Mucosa of rectum (tissue), 2 donors: ENCODE measurements around the gene NPTN.

Experiments used
- H3K27ac ChIP-seq, 2 donors: one replicate each; pipeline ENCODE4 v1.7.0; 2013; ENCODE audit warnings: inconsistent platforms in 2 of 2, low read depth in 2 of 2, low read length in 2 of 2
- H3K27me3 ChIP-seq, 2 donors: one replicate each; pipeline ENCODE4 v1.7.0; 2013; ENCODE audit warnings: low read length in 2 of 2; ENCODE audit not compliant: control insufficient read depth in 2 of 2, insufficient read depth in 2 of 2
- H3K36me3 ChIP-seq, 2 donors: one replicate each; pipeline ENCODE4 v1.7.0; 2013; ENCODE audit warnings: low read length in 2 of 2; ENCODE audit not compliant: control insufficient read depth in 2 of 2, insufficient read depth in 2 of 2
- H3K4me1 ChIP-seq, 2 donors: one replicate each; pipeline ENCODE4 v1.7.0; 2013; ENCODE audit warnings: low read length in 2 of 2, mild to moderate bottlenecking in 1 of 2; ENCODE audit not compliant: control insufficient read depth in 2 of 2, insufficient read depth in 2 of 2
- H3K4me3 ChIP-seq, 2 donors: one replicate each; pipeline ENCODE4 v1.7.0; 2013; ENCODE audit warnings: low read length in 2 of 2
- H3K9ac ChIP-seq, 2 donors: one replicate each; pipeline ENCODE4 v1.7.0; 2013; ENCODE audit warnings: low read length in 2 of 2, low read depth in 1 of 2, mild to moderate bottlenecking in 1 of 2
- H3K9me3 ChIP-seq, 2 donors: one replicate each; pipeline ENCODE4 v1.7.0; 2013; ENCODE audit warnings: low read length in 2 of 2; ENCODE audit not compliant: control insufficient read depth in 2 of 2
- donor health status: healthy.
- donor health status: Normal muscosa, but diverticular disease.

Gene NPTN

GRCh38 chr15:73633111-73633990, at the start of gene NPTN:
NPTN (minus strand) TSS chr15:73633389; CDS start chr15:73633215, 174 bp downstream.
- Histone ChIP-seq H3K9ac (peak within 1 kb of the TSS; percentile 73 to 88), H3K27ac (peak within 1 kb of the TSS; percentile 86 to 87), H3K4me1 (peaks cover 12 to 35% of the 10 kb centered on the region in 2 donors)

GRCh38 chr15:73682600-73683090, 49.5 kb upstream of the NPTN start:
- H3K9me3 ChIP-seq, result no peaks in the 10 kb centered on the region
- no peaks in the 10 kb centered on the region for H3K36me3 ChIP-seq
- no peak overlapping the region for H3K4me3 ChIP-seq
- H3K4me1 ChIP-seq, result peaks cover 4 to 5% of the 10 kb centered on the region in 2 donors
- no peak overlapping the region for H3K27ac ChIP-seq
- H3K9ac ChIP-seq, result no peak overlapping the region
- peaks cover 0 to 3% of the 10 kb centered on the region in 2 donors for H3K27me3 ChIP-seq

More at GRCh38 chr15:73633111-73633990, at the start of gene NPTN:
- Histone ChIP-seq H3K4me3 (peak within 1 kb of the TSS; percentile 81 to 84), H3K36me3 (no peaks in the 10 kb centered on the region), H3K27me3 (no peaks in the 10 kb centered on the region), H3K9me3 (no peaks in the 10 kb centered on the region)

GRCh38 chr15:73681856-73682599, 48.8 kb upstream of the NPTN start:
- H3K4me3 ChIP-seq, result no peak overlapping the region
- no peak overlapping the region for H3K9ac ChIP-seq
- peaks cover 0 to 3% of the 10 kb centered on the region in 2 donors for H3K27me3 ChIP-seq
- no peak overlapping the region for H3K27ac ChIP-seq
- no peaks in the 10 kb centered on the region for H3K36me3 ChIP-seq
- H3K9me3 ChIP-seq, result no peaks in the 10 kb centered on the region
- peaks cover 4 to 8% of the 10 kb centered on the region in 2 donors for H3K4me1 ChIP-seq

- H3K4me1 ChIP-seq, result peaks cover 4 to 5% of the 10 kb centered on the region in 2 donors
- H3K27me3 ChIP-seq, result peaks cover 0 to under 1% of the 10 kb centered on the region in 2 donors
- no peaks in the 10 kb centered on the region for H3K9me3 ChIP-seq
- no peaks in the 10 kb centered on the region for H3K36me3 ChIP-seq
- H3K9ac ChIP-seq, result no peak overlapping the region
- no peak overlapping the region for H3K27ac ChIP-seq
- H3K4me3 ChIP-seq, result no peak overlapping the region
These were observed 47.9 kb upstream of the NPTN start for GRCh38 chr15:73681063-73681462.

- Histone ChIP-seq H3K27me3 (no peaks in the 10 kb centered on the region), H3K4me3 (no peak overlapping the region), H3K9ac (no peak overlapping the region), H3K4me1 (peaks cover 3 to 4% of the 10 kb centered on the region in 2 donors), H3K36me3 (no peaks in the 10 kb centered on the region), H3K9me3 (no peaks in the 10 kb centered on the region), H3K27ac (no peak overlapping the region)
These were observed 47.4 kb upstream of the NPTN start for GRCh38 chr15:73680549-73680948.

- Histone ChIP-seq H3K9ac (no peak overlapping the region), H3K27me3 (peaks cover 0 to 2% of the 10 kb centered on the region in 2 donors), H3K9me3 (no peaks in the 10 kb centered on the region), H3K27ac (no peak overlapping the region), H3K4me1 (peaks cover 3 to 4% of the 10 kb centered on the region in 2 donors), H3K4me3 (no peak overlapping the region), H3K36me3 (no peaks in the 10 kb centered on the region)
These were observed 46.8 kb upstream of the NPTN start for GRCh38 chr15:73679964-73680363.

GRCh38 chr15:73679180-73679579, 46.0 kb upstream of the NPTN start:
- Histone ChIP-seq H3K9me3 (no peaks in the 10 kb centered on the region), H3K27ac (no peak overlapping the region), H3K4me1 (peaks cover 3 to 4% of the 10 kb centered on the region in 2 donors), H3K27me3 (peaks cover 0 to 2% of the 10 kb centered on the region in 2 donors), H3K9ac (no peak overlapping the region), H3K4me3 (no peak overlapping the region), H3K36me3 (no peaks in the 10 kb centered on the region)

GRCh38 chr15:73678498-73678897, 45.3 kb upstream of the NPTN start:
- Histone ChIP-seq H3K27ac (no peak overlapping the region), H3K4me1 (peaks cover under 1 to 3% of the 10 kb centered on the region in 2 donors), H3K27me3 (peaks cover 0 to 2% of the 10 kb centered on the region in 2 donors), H3K9ac (no peak overlapping the region), H3K9me3 (no peaks in the 10 kb centered on the region), H3K4me3 (no peak overlapping the region), H3K36me3 (no peaks in the 10 kb centered on the region)

GRCh38 chr15:73677733-73678132, 44.5 kb upstream of the NPTN start:
- Histone ChIP-seq H3K9me3 (no peaks in the 10 kb centered on the region), H3K36me3 (no peaks in the 10 kb centered on the region), H3K4me3 (no peak overlapping the region), H3K27me3 (peaks cover 0 to 5% of the 10 kb centered on the region in 2 donors), H3K27ac (no peak overlapping the region), H3K4me1 (peaks cover 0 to 3% of the 10 kb centered on the region in 2 donors), H3K9ac (no peak overlapping the region)

- Histone ChIP-seq H3K9ac (no peak overlapping the region), H3K4me3 (no peak overlapping the region), H3K27me3 (peaks cover 0 to 5% of the 10 kb centered on the region in 2 donors), H3K4me1 (peaks cover 0 to 3% of the 10 kb centered on the region in 2 donors), H3K27ac (no peak overlapping the region), H3K36me3 (no peaks in the 10 kb centered on the region), H3K9me3 (no peaks in the 10 kb centered on the region)
These were observed 44.0 kb upstream of the NPTN start for GRCh38 chr15:73677146-73677607.
